GM12892 (cell line): Measurements from ENCODE around the gene PREP.

ENCODE experiments used
- POLR2A ChIP-seq: IDR thresholded peaks from 2 replicates; pipeline ENCODE4 v1.6.1; 2011; ENCODE audit warnings: low read depth, low read length, control low read depth
- TAF1 ChIP-seq: IDR thresholded peaks from 2 replicates; pipeline ENCODE4 v1.6.1; 2011; ENCODE audit warnings: low read depth, mild to moderate bottlenecking, control low read depth, low read length, borderline replicate concordance

DNA sequence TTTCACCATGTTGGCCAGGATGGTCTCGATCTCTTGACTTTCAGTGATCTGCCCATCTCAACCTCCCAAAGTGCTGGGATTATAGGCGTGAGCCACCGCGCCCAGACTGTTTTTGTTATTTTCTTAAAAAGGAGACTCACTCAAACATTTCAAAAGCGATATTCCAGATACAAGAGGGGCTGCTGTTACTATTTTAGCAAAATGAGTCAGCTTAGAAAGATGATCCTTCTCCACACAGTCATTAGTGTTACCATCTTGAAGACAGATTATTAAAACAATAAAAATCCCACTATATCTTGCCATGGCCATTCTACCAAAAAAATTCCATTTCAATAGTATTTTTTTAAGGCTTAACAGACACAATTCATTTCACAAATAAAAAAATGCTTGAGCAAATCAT lies 102.8 kb downstream of the PREP start:
- no peak for TF ChIP-seq POLR2A
- no peak for TF ChIP-seq TAF1
